ENCODE results near the gene TTLL5. TPM values are rescaled to one million over a fixed set of nuclear protein-coding genes. Genes with fewer than 3 reads are reported as not detected.

Gene TTLL5
- polyA plus RNA-seq, 1 experiment = 24.1 TPM

- POLR2A ChIA-PET = no interaction called here
- H3K27ac ChIP-seq (ENCODE audit: low read depth, low read length) = no peak overlapping the region
- no peak for DNase-seq (ENCODE audit: low read depth, low spot score)
- H3K4me3 ChIP-seq (ENCODE audit: low read depth, low read length) = no peak overlapping the region
- CTCF ChIA-PET = interaction anchor here (1.1 to 1.8 kb wide), 5 partner anchors 10 to 260 kb away, joined by 5 to 10 read pairs (median 7); partner anchors contain the start of gene TGFB3
- no peaks in the 10 kb centered on the region for H3K27me3 ChIP-seq (ENCODE audit: control insufficient read depth, insufficient read depth, low read length)
- H3K9me3 ChIP-seq (ENCODE audit: control insufficient read depth, insufficient read depth, low read length) = no peaks in the 10 kb centered on the region
- TF ChIP-seq, protein P1, sequence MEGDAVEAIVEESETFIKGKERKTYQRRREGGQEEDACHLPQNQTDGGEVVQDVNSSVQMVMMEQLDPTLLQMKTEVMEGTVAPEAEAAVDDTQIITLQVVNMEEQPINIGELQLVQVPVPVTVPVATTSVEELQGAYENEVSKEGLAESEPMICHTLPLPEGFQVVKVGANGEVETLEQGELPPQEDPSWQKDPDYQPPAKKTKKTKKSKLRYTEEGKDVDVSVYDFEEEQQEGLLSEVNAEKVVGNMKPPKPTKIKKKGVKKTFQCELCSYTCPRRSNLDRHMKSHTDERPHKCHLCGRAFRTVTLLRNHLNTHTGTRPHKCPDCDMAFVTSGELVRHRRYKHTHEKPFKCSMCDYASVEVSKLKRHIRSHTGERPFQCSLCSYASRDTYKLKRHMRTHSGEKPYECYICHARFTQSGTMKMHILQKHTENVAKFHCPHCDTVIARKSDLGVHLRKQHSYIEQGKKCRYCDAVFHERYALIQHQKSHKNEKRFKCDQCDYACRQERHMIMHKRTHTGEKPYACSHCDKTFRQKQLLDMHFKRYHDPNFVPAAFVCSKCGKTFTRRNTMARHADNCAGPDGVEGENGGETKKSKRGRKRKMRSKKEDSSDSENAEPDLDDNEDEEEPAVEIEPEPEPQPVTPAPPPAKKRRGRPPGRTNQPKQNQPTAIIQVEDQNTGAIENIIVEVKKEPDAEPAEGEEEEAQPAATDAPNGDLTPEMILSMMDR (IDR thresholded peaks at IDR 0.05; ENCODE audit: low read depth, low read length) = no peak
These were observed 308.1 kb downstream of the TTLL5 start for GRCh38 chr14:75969126-75969525.

DNA sequence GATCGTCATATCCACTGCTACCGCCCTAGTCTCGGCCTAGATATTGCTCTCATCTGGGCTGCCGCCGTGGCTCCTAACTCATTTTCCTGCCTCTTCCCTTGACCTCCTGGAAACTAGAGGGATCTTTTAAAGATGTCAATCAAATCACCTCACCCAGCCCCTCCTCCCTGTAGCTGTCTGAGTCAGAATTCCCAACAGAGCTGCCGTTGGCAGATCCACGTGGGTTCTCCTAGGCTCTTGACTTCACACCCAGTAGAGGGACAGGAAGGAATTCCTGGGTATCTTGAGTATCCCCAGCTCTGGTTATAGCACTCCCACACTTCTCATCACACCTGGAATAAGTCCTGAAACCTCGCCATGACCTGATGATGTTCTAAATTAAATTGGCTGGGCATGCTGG lies 308.8 kb downstream of the TTLL5 start:
- Histone ChIP-seq H3K4me3 (ENCODE audit: low read depth, low read length) (no peak overlapping the region), H3K9me3 (ENCODE audit: control insufficient read depth, insufficient read depth, low read length) (no peaks in the 10 kb centered on the region), H3K27me3 (ENCODE audit: control insufficient read depth, insufficient read depth, low read length) (no peaks in the 10 kb centered on the region), H3K27ac (ENCODE audit: low read depth, low read length) (no peak overlapping the region)
- TF ChIP-seq, protein P1 (IDR thresholded peaks at IDR 0.05; ENCODE audit: low read depth, low read length) = no peak
- POLR2A ChIA-PET = no interaction called here
- no peak for DNase-seq (ENCODE audit: low read depth, low spot score)
- CTCF ChIA-PET = interaction anchor here (1.2 to 1.8 kb wide), 4 partner anchors 9 to 261 kb away, joined by 5 to 10 read pairs (median 7); partner anchors contain the start of gene TGFB3

DNA sequence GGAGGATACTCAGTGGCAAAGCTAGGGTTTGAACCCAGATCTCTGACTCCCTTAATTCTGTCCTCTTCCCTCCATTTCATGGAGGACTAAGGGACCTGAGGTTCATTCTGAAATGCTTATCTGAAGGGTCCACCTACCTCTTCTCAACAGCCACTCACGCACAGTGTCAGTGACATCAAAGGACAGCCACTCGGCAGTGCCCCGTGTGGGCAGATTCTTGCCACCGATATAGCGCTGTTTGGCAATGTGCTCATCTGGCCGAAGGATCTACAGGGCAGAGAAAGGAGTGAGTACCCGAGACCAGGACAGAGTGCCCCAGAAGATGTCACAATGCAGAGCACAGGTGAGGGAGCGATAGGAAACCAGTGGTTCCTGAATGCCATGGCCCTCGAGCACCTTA lies 309.9 kb downstream of the TTLL5 start:
- TF ChIP-seq, protein P1 (IDR thresholded peaks at IDR 0.05; ENCODE audit: low read depth, low read length) = no peak
- H3K4me3 ChIP-seq (ENCODE audit: low read depth, low read length) = no peak overlapping the region
- H3K9me3 ChIP-seq (ENCODE audit: control insufficient read depth, insufficient read depth, low read length) = no peaks in the 10 kb centered on the region
- ChIA-PET POLR2A (no interaction called here), CTCF (interaction anchor here (0.8 to 1.8 kb wide), 3 partner anchors 11 to 262 kb away, joined by 4 to 7 read pairs (median 6); partner anchors contain the start of gene TGFB3)
- DNase-seq (ENCODE audit: low read depth, low spot score) = no peak
- H3K27ac ChIP-seq (ENCODE audit: low read depth, low read length) = no peak overlapping the region
- no peaks in the 10 kb centered on the region for H3K27me3 ChIP-seq (ENCODE audit: control insufficient read depth, insufficient read depth, low read length)

DNA sequence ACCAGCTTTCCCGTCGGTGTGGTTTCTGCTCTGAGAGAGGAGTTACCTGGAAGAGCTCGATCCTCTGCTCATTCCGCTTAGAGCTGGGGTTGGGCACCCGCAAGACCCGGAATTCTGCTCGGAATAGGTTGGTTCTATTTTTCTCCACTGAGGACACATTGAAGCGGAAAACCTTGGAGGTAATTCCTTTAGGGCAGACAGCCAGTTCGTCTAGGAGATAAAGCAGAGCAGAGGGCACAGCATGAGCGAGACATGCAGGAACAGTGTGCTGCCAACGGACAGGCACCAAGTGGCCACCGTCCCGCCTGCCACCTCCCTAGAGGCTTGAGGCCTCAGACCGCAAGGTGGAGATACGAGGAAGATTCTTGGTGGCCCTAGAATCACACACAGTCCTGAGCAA lies 310.5 kb downstream of the TTLL5 start:
- ChIA-PET POLR2A (no interaction called here), CTCF (interaction anchor here (0.8 kb wide), 1 partner anchor 262 kb away, joined by 6 read pairs; no protein-coding TSS in a partner anchor)

DNA sequence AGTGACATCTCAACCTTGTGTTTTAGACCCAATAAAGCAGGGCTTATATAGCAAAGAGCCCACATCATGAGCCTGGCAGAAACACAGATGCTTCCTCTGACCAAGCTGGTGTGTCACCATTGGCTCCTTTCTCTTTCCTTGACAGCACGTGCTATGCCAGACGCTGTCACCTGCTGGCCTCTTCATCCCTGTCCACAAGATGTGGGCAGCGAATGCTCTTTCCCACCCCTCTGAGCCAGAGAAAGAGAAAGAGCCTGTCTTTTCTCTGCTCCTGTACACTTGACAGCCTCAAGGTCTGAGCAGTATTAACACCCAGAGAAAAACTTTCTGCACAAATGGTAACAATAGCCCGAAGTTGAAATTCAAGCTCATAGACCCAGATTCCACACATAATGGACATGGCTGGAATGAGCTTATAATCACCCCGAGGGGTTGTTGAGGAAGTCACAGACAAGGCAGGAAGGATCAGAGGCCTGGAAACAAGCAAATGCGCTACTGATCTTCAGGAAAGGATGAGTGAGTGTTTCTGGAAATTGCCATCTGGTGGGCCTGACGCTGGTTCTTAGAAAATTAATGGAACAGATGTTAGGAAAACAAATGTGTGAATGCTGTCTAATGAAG lies 311.9 kb downstream of the TTLL5 start:
- TF ChIP-seq, protein P1 (IDR thresholded peaks at IDR 0.05; ENCODE audit: low read depth, low read length) = no peak
- ChIA-PET CTCF (interaction anchor here (1.0 to 2.1 kb wide), 2 partner anchors 9 to 263 kb away, joined by 7 to 9 read pairs; partner anchors contain the start of gene TGFB3), POLR2A (no interaction called here)
- Histone ChIP-seq H3K27ac (ENCODE audit: low read depth, low read length) (no peak overlapping the region), H3K4me3 (ENCODE audit: low read depth, low read length) (no peak overlapping the region), H3K9me3 (ENCODE audit: control insufficient read depth, insufficient read depth, low read length) (no peaks in the 10 kb centered on the region), H3K27me3 (ENCODE audit: control insufficient read depth, insufficient read depth, low read length) (no peaks in the 10 kb centered on the region)
- DNase-seq (ENCODE audit: low read depth, low spot score) = no peak

More for the DNA sequence above, 310.5 kb downstream of the TTLL5 start:
- TF ChIP-seq, protein P1 (IDR thresholded peaks at IDR 0.05; ENCODE audit: low read depth, low read length) = no peak
- no peak for DNase-seq (ENCODE audit: low read depth, low spot score)
- H3K9me3 ChIP-seq (ENCODE audit: control insufficient read depth, insufficient read depth, low read length) = no peaks in the 10 kb centered on the region
- H3K27me3 ChIP-seq (ENCODE audit: control insufficient read depth, insufficient read depth, low read length) = no peaks in the 10 kb centered on the region
- no peak overlapping the region for H3K4me3 ChIP-seq (ENCODE audit: low read depth, low read length)
- H3K27ac ChIP-seq (ENCODE audit: low read depth, low read length) = no peak overlapping the region
